Bladder microvascular endothelial cell (primary cell): ENCODE results near the gene WNT2. TPM values are rescaled to one million over a fixed set of nuclear protein-coding genes. Genes with fewer than 3 reads are reported as not detected.

Source experiments
- total RNA-seq: library from RNA; depleted of rRNA; stranded (reverse); fragments of >200 nt; gene quantifications from 2 replicates; pipeline ENCODE4 v1.2.3, GENCODE V29; 2014

WNT2 gene
- not detected in 2 replicates for total RNA-seq

GRCh38 chr7:117322741-117323304, at the start of gene WNT2:
Gene WNT2, minus strand, starts transcription at chr7:117323058. Its CDS starts 69 bp downstream, at chr7:117322989.

Other genes starting within 250 kb of the WNT2 start
- not detected in 2 replicates for gene ASZ1, start 104.4 kb upstream of the WNT2 start, total RNA-seq
- not detected in 2 replicates for gene CFTR, start 157.0 kb upstream of the WNT2 start, total RNA-seq